H9 (cell line): Measurements from ENCODE around the gene IGF2. TPM values are rescaled to one million over a fixed set of nuclear protein-coding genes. Genes with fewer than 3 reads are reported as not detected.

Experiments used
- DNase-seq: peaks from one replicate; pipeline ENCODE4 v3.0.0-alpha.2; 2017
- H2AFZ ChIP-seq: one replicate; pipeline ENCODE4 v1.6.1; 2013; ENCODE audit warnings: mild to moderate bottlenecking, low read length, control low read depth, moderate library complexity
- H2AK5ac ChIP-seq: 2 replicates; pipeline ENCODE4 v1.6.1; 2013; ENCODE audit warnings: low read length, control low read depth, mixed read lengths; ENCODE audit not compliant: insufficient read length
- H2BK120ac ChIP-seq: one replicate; pipeline ENCODE4 v1.6.1; 2013; ENCODE audit warnings: low read depth, mild to moderate bottlenecking, low read length, control low read depth, inconsistent platforms; ENCODE audit not compliant: poor library complexity, severe bottlenecking
- H2BK12ac ChIP-seq: 2 replicates; pipeline ENCODE4 v1.6.1; 2013; ENCODE audit warnings: low read length, control low read depth, mixed read lengths, low read depth; ENCODE audit not compliant: insufficient read length
- H2BK15ac ChIP-seq: 2 replicates; pipeline ENCODE4 v1.6.1; 2013; ENCODE audit warnings: low read depth, low read length, control low read depth
- H2BK20ac ChIP-seq: one replicate; pipeline ENCODE4 v1.6.1; 2013; ENCODE audit warnings: low read depth, mild to moderate bottlenecking, low read length, control low read depth, inconsistent platforms; ENCODE audit not compliant: poor library complexity, severe bottlenecking
- H2BK5ac ChIP-seq: 2 replicates; pipeline ENCODE4 v1.6.1; 2013; ENCODE audit warnings: low read length, control low read depth, mixed read lengths; ENCODE audit not compliant: insufficient read length
- H3K14ac ChIP-seq: 2 replicates; pipeline ENCODE4 v1.6.1; 2013; ENCODE audit warnings: low read length, control low read depth; ENCODE audit not compliant: insufficient read depth
- H3K18ac ChIP-seq: 2 replicates; pipeline ENCODE4 v1.6.1; 2013; ENCODE audit warnings: low read depth, mild to moderate bottlenecking, mixed read lengths, low read length, control low read depth; ENCODE audit not compliant: insufficient read length
- H3K23ac ChIP-seq: 2 replicates; pipeline ENCODE4 v1.6.1; 2013; ENCODE audit warnings: low read length, control low read depth, mixed read lengths, low read depth; ENCODE audit not compliant: insufficient read length
- H3K23me2 ChIP-seq: 2 replicates; pipeline ENCODE4 v1.6.1; 2013; ENCODE audit warnings: low read depth, mild to moderate bottlenecking, mixed read lengths, low read length, control low read depth; ENCODE audit not compliant: insufficient read length, poor library complexity, severe bottlenecking
- H3K27ac ChIP-seq: 2 replicates; pipeline ENCODE4 v1.5.1; 2013; ENCODE audit warnings: low read length, control low read depth, mixed read lengths, low read depth; ENCODE audit not compliant: insufficient read length
- H3K27me3 ChIP-seq: 2 replicates; pipeline ENCODE4 v1.6.1; 2013; ENCODE audit warnings: low read length, control low read depth, inconsistent platforms; ENCODE audit not compliant: insufficient read depth
- H3K4ac ChIP-seq: 2 replicates; pipeline ENCODE4 v1.6.1; 2013; ENCODE audit warnings: low read depth, mild to moderate bottlenecking, control low read depth, inconsistent platforms, low read length, moderate library complexity
- H3K4me1 ChIP-seq: 2 replicates; pipeline ENCODE4 v1.6.1; 2013; ENCODE audit warnings: low read length, control low read depth, inconsistent platforms; ENCODE audit not compliant: insufficient read depth
- H3K4me2 ChIP-seq: 2 replicates; pipeline ENCODE4 v1.6.1; 2013; ENCODE audit warnings: low read length, control low read depth, mixed read lengths; ENCODE audit not compliant: insufficient read length, insufficient read depth
- H3K56ac ChIP-seq: 2 replicates; pipeline ENCODE4 v1.6.1; 2013; ENCODE audit warnings: low read depth, mild to moderate bottlenecking, mixed read lengths, low read length, control low read depth; ENCODE audit not compliant: insufficient read length
- H3K79me1 ChIP-seq: 2 replicates; pipeline ENCODE4 v1.6.1; 2013; ENCODE audit warnings: low read depth, mild to moderate bottlenecking, moderate library complexity, low read length, control low read depth, inconsistent platforms; ENCODE audit not compliant: insufficient read depth, poor library complexity, severe bottlenecking
- H3K79me2 ChIP-seq: 2 replicates; pipeline ENCODE4 v1.6.1; 2013; ENCODE audit warnings: low read length, control low read depth, inconsistent platforms; ENCODE audit not compliant: insufficient read depth
- H3K9ac ChIP-seq: 2 replicates; pipeline ENCODE4 v1.6.1; 2013; ENCODE audit warnings: low read length, control low read depth, mixed read lengths; ENCODE audit not compliant: insufficient read length; ENCODE audit errors: extremely low read depth
- H3K9me3 ChIP-seq: one replicate; pipeline ENCODE4 v1.6.1; 2013; ENCODE audit warnings: low read depth, low read length, inconsistent platforms; ENCODE audit not compliant: control insufficient read depth
- H3T11ph ChIP-seq: one replicate; pipeline ENCODE4 v1.6.1; 2013; ENCODE audit warnings: mild to moderate bottlenecking, low read length, control low read depth, inconsistent platforms
- H4K20me1 ChIP-seq: one replicate; pipeline ENCODE4 v1.6.1; 2013; ENCODE audit not compliant: control insufficient read depth, insufficient read length, insufficient read depth
- H4K5ac ChIP-seq: 2 replicates; pipeline ENCODE4 v1.6.1; 2013; ENCODE audit warnings: low read depth, mild to moderate bottlenecking, mixed read lengths, low read length, control low read depth; ENCODE audit not compliant: insufficient read length
- H4K8ac ChIP-seq: replicated peaks from 2 replicates; pipeline ENCODE4 v1.6.1; 2013; ENCODE audit warnings: low read length, control low read depth, mixed read lengths, low read depth; ENCODE audit not compliant: insufficient read length
- H4K91ac ChIP-seq: 2 replicates; pipeline ENCODE4 v1.6.1; 2013; ENCODE audit warnings: low read depth, mild to moderate bottlenecking, moderate library complexity, mixed read lengths, low read length, control low read depth; ENCODE audit not compliant: insufficient read length
- H3K27ac Mint-ChIP-seq, 3 experiments: 2 replicates in 2 of 3; 3 replicates in 1 of 3; pipeline ENCODE4 v1.8.0; 2020 to 2021; ENCODE audit warnings: mixed read lengths in 3 of 3, mild to moderate bottlenecking in 1 of 3, moderate library complexity in 1 of 3
- H3K27me3 Mint-ChIP-seq: 2 replicates; pipeline ENCODE4 v1.8.0; 2021; ENCODE audit warnings: low read depth, mild to moderate bottlenecking, moderate library complexity, mixed read lengths
- H3K36me3 Mint-ChIP-seq, 3 experiments: 2 replicates in 2 of 3; 3 replicates in 1 of 3; pipeline ENCODE4 v1.8.0; 2020 to 2021; ENCODE audit warnings: low read depth in 3 of 3, mixed read lengths in 3 of 3; ENCODE audit not compliant: insufficient read depth in 1 of 3
- H3K4me1 Mint-ChIP-seq, 2 experiments: 2 replicates each; pipeline ENCODE4 v1.8.0; 2020; ENCODE audit warnings: mixed read lengths in 2 of 2
- H3K4me3 Mint-ChIP-seq, 2 experiments: 2 replicates in 1 of 2; 3 replicates in 1 of 2; pipeline ENCODE4 v1.8.0; 2020 to 2021; ENCODE audit warnings: mild to moderate bottlenecking in 2 of 2, mixed read lengths in 2 of 2, moderate library complexity in 1 of 2
- H3K9me3 Mint-ChIP-seq, 2 experiments: 2 replicates in 1 of 2; 3 replicates in 1 of 2; pipeline ENCODE4 v1.8.0; 2020; ENCODE audit warnings: mild to moderate bottlenecking in 2 of 2, mixed read lengths in 2 of 2, moderate library complexity in 1 of 2
- WGBS: extraction: QIAGEN DNeasy Blood & Tissue Kit; methylation state at CpG from one replicate; pipeline ENCODE4 v1.1.7; 2013; ENCODE audit warnings: missing lambda C conversion rate, low lambda C conversion rate, mixed read lengths; ENCODE audit not compliant: insufficient read length; ENCODE audit errors: extremely low coverage; 5-methylcytosine and 5-hydroxymethylcytosine counted together
- total RNA-seq: library from RNA; stranded (reverse); gene quantifications from 2 replicates; pipeline ENCODE4 v1.2.1, GENCODE V29; 2021
- TF ChIP-seq, protein P1 (sequence below): fragments of 200-600 bp; sonication (generic); conservative IDR thresholded peaks from 3 replicates; pipeline ENCODE4 v1.8.0; 2021; ENCODE audit warnings: antibody characterized with exemption, mild to moderate bottlenecking

Gene IGF2
- total RNA-seq, 1 experiment from 2014 or later: 2.8 TPM

DNA sequence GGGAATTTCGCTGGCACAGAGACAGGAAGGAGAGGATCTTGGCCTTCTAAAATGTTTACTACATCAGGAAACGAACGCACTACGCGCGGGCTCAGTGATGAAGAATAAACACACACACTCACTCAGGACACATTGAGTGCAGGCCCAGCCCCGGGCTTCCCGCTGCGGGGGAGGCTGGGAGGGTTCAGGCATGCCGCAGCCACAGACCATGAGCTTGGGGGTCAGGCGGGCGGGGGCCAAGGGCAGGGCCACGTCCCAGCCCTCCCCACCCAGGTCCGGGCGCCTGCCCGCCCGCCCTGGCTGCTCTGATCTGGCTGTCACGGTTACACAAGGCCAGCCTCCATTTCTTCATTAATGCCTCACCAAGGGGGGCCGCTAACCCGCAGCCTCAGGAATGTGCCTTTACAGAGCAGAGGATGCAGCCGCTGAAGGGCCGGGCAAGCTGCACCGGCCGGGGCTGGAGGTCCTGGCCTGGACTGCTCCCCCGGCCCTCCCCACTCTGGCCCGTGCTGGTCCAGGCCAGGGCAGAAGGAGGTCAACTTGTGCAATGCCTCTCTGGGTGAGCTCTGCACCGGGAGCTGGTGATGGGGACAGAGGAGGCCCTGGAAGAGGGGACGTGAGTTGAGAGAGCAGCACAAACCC, 41.7 kb downstream of the IGF2 start:
- no peaks in the 10 kb centered on the region for H3K9me3 ChIP-seq
- Mint-ChIP-seq H3K4me3 (no peak overlapping the region), H3K27me3 (peaks cover 40% of the 10 kb centered on the region), H3K9me3 (peaks cover 0 to 2% of the 10 kb centered on the region in 2 experiments; a peak in 1 of 5 replicates), H3K36me3 (peaks cover 0 to 4% (median 0%) of the 10 kb centered on the region in 3 experiments; a peak in 2 of 7 replicates), H3K4me1 (peaks cover 18 to 25% of the 10 kb centered on the region in 2 experiments), H3K27ac (peak overlapping the region in 2 of 3 experiments; percentile 80 to 85; a peak in 1 of 7 replicates)
- H3K79me2 ChIP-seq: no peaks in the 10 kb centered on the region
- no peaks in the 10 kb centered on the region for H3K79me1 ChIP-seq
- H4K20me1 ChIP-seq: no peaks in the 10 kb centered on the region
- no peak overlapping the region for H3K4ac ChIP-seq
- H4K8ac ChIP-seq: no peak overlapping the region
- peak; percentile 76 for DNase-seq
- no peak overlapping the region for H3K4me2 ChIP-seq
- H3K27ac ChIP-seq: no peak overlapping the region
- H2BK15ac ChIP-seq: no peak overlapping the region
- no CpG with 5 or more reads among the region's 28 CpGs for WGBS
- no peak overlapping the region for H2AFZ ChIP-seq
- no peak overlapping the region for H4K91ac ChIP-seq
- no peak overlapping the region for H2AK5ac ChIP-seq
- peak overlapping the region; percentile 81 for H3K14ac ChIP-seq
- no peak overlapping the region for H3K9ac ChIP-seq
- TF ChIP-seq, protein P1, sequence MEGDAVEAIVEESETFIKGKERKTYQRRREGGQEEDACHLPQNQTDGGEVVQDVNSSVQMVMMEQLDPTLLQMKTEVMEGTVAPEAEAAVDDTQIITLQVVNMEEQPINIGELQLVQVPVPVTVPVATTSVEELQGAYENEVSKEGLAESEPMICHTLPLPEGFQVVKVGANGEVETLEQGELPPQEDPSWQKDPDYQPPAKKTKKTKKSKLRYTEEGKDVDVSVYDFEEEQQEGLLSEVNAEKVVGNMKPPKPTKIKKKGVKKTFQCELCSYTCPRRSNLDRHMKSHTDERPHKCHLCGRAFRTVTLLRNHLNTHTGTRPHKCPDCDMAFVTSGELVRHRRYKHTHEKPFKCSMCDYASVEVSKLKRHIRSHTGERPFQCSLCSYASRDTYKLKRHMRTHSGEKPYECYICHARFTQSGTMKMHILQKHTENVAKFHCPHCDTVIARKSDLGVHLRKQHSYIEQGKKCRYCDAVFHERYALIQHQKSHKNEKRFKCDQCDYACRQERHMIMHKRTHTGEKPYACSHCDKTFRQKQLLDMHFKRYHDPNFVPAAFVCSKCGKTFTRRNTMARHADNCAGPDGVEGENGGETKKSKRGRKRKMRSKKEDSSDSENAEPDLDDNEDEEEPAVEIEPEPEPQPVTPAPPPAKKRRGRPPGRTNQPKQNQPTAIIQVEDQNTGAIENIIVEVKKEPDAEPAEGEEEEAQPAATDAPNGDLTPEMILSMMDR: no peak
- no peak overlapping the region for H3K56ac ChIP-seq
- H2BK120ac ChIP-seq: no peak overlapping the region
- H4K5ac ChIP-seq: no peak overlapping the region
- H3K23ac ChIP-seq: no peak overlapping the region
- H2BK20ac ChIP-seq: no peak overlapping the region
- H3K4me1 ChIP-seq: no peaks in the 10 kb centered on the region
- H3K27me3 ChIP-seq: no peaks in the 10 kb centered on the region
- H2BK12ac ChIP-seq: no peak overlapping the region
- no peak overlapping the region for H3T11ph ChIP-seq
- H2BK5ac ChIP-seq: no peak overlapping the region
- H3K18ac ChIP-seq: peak overlapping the region; percentile 80
- H3K23me2 ChIP-seq: no peaks in the 10 kb centered on the region
